ENCODE data around the gene VSIG10L. TPM values are rescaled to one million over a fixed set of nuclear protein-coding genes. Genes with fewer than 3 reads are reported as not detected.

The VSIG10L gene
- total RNA-seq, 4 donors from 2014 or later, result 2.5 to 6.5 (median 5.2) TPM; not detected in 1

DNA sequence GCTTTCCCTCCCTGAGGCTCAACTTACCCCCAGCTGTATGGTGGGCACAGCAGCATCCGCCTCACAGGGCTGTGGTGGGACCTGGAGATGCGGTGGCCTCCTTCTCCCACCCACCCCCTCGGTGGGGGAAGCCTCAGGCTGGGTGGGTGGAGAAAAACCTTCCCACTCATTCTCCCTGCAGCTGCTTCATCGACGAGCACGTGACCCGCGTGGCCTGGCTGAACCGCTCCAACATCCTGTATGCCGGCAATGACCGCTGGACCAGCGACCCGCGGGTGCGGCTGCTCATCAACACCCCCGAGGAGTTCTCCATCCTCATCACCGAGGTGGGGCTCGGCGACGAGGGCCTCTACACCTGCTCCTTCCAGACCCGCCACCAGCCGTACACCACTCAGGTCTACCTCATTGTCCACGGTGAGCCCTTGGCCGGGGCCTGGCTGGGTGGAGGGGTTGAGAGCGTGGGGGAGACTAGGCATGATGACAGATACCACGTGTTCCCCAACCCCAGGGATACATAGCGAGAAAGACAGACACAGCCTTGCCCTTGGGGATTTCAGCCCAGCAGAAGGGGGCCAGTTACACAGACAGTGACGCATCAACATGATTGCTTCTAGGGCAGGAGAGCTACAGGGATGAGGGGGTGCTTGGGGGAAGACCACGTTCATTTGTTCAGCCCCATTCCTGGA, 18.3 kb downstream of the VSIG10L start:
- TF ChIP-seq CTCF (IDR thresholded peaks at IDR 0.05) (no peak), POLR2A (IDR thresholded peaks at IDR 0.05) (no peak)
- no peaks in the 10 kb centered on the region for H3K36me3 ChIP-seq
- H3K9me3 ChIP-seq, result no peaks in the 10 kb centered on the region
- H3K4me1 ChIP-seq, result peaks cover 0 to 11% (median 2%) of the 10 kb centered on the region in 4 donors
- H3K4me3 ChIP-seq, result no peak overlapping the region
- DNase-seq, result no peak
- H3K27me3 ChIP-seq, result peaks cover 0 to 11% of the 10 kb centered on the region in 2 donors
- H3K27ac ChIP-seq, result no peak overlapping the region

- TF ChIP-seq CTCF (IDR thresholded peaks at IDR 0.05), result no peak
- no peak for TF ChIP-seq POLR2A (IDR thresholded peaks at IDR 0.05)
- H3K27me3 ChIP-seq, result no peaks in the 10 kb centered on the region
- DNase-seq, result no peak
- no peaks in the 10 kb centered on the region for H3K9me3 ChIP-seq
- no peak overlapping the region for H3K27ac ChIP-seq
- H3K36me3 ChIP-seq, result no peaks in the 10 kb centered on the region
- no peak overlapping the region for H3K4me3 ChIP-seq
- H3K4me1 ChIP-seq, result no peaks in the 10 kb centered on the region
Measured at GRCh38 chr19:51321799-51322198, 20.1 kb downstream of the VSIG10L start.

DNA sequence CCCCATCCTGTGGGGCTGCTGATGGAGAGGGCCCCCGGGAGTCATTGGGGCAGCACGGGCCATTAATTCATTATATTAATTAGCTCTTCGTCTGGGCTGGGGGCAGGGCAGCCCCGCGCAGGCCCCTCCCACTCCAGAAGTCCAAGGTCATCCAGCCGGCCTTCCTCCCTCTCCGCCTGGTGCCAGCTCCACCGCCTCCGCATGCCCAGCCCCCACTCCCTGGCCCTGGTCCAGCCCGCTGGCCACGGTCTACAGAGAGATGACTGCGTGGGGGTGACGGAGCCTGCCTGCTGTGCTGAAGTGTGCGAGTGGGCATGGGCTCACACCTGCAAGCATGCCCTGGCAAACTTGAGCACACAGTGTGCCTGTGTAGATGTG, 21.7 kb downstream of the VSIG10L start:
- no peaks in the 10 kb centered on the region for H3K4me1 ChIP-seq
- no peak overlapping the region for H3K27ac ChIP-seq
- H3K27me3 ChIP-seq, result no peaks in the 10 kb centered on the region
- H3K4me3 ChIP-seq, result no peak overlapping the region
- no peak for DNase-seq
- H3K36me3 ChIP-seq, result no peaks in the 10 kb centered on the region
- H3K9me3 ChIP-seq, result no peaks in the 10 kb centered on the region
- TF ChIP-seq CTCF (IDR thresholded peaks at IDR 0.05) (no peak), POLR2A (IDR thresholded peaks at IDR 0.05) (no peak)

DNA sequence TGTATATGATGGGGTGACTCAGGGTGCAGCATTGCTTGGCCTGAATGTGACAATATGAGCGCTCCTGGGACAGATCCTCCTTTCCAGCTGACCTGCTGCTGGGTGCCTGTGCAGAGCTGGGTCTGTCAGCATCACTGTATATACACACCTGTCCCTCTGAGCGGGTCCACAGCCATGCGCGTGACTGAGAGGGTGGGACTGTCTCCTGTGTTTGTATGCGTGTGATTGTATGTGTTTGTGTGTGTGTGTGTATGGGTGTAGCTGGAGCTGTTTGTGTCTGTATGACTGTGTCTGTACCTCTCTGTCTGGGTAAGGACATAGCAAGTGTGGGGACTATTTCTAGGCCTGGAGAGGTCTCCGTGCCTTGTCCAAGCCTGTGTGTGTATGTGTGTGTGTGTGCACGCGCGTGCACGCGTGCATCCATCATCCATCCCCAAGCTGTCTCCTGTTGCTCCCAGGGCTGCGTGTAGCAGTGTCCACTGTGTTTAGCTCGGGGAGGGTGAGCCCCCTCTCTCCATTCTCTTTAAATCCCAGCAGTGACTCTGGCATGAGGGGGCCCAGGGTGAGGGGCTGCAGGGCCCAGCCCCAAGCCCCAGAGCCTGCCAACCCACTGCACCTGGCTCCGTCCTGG, 22.2 kb downstream of the VSIG10L start:
- Histone ChIP-seq H3K36me3 (no peaks in the 10 kb centered on the region), H3K4me3 (no peak overlapping the region), H3K27ac (no peak overlapping the region), H3K4me1 (no peaks in the 10 kb centered on the region), H3K27me3 (no peaks in the 10 kb centered on the region), H3K9me3 (no peaks in the 10 kb centered on the region)
- DNase-seq, result no peak
- TF ChIP-seq CTCF (IDR thresholded peaks at IDR 0.05), result no peak
- no peak for TF ChIP-seq POLR2A (IDR thresholded peaks at IDR 0.05)

GRCh38 chr19:51318687-51319648, 23.0 kb downstream of the VSIG10L start:
- DNase-seq, result peak in 1 of 3 donors; percentile 26
- Histone ChIP-seq H3K9me3 (no peaks in the 10 kb centered on the region), H3K27me3 (no peaks in the 10 kb centered on the region), H3K36me3 (no peaks in the 10 kb centered on the region), H3K27ac (no peak overlapping the region), H3K4me3 (no peak overlapping the region), H3K4me1 (no peaks in the 10 kb centered on the region)
- TF ChIP-seq POLR2A (IDR thresholded peaks at IDR 0.05) (no peak), CTCF (IDR thresholded peaks at IDR 0.05) (no peak)
